OCI-LY3 (cell line): ENCODE data around the gene DAP.

ENCODE experiments used
- H2AFZ ChIP-seq: fragments of 200-600, 300-600 bp; shearing (Covaris generic); 2 replicates; pipeline ENCODE4 v1.6.0; 2014; ENCODE audit warnings: antibody characterized with exemption, low read depth, low read length
- H3K27ac ChIP-seq: fragments of 200-600, 300-600 bp; sonication (generic); 2 replicates; pipeline ENCODE4 v1.5.1; 2014; ENCODE audit warnings: mild to moderate bottlenecking, low read length, moderate library complexity, mixed read lengths
- H3K27me3 ChIP-seq: fragments of 200-600, 300-600 bp; sonication (generic); 2 replicates; pipeline ENCODE4 v1.6.1; 2014; ENCODE audit warnings: low read depth, low read length, mixed read lengths
- H3K36me3 ChIP-seq: fragments of 200-600, 300-600 bp; sonication (generic); replicated peaks from 2 replicates; pipeline ENCODE3; 2014; ENCODE audit warnings: low read depth, low read length, mixed read lengths
- H3K4me1 ChIP-seq: fragments of 300-600, 200-600 bp; sonication (generic); 2 replicates; pipeline ENCODE4 v1.6.1; 2014; ENCODE audit warnings: low read length, mixed read lengths
- H3K4me2 ChIP-seq: fragments of 200-600, 300-600 bp; sonication (generic); 2 replicates; pipeline ENCODE4 v1.6.1; 2014; ENCODE audit warnings: low read length, mixed read lengths
- H3K4me3 ChIP-seq: fragments of 300-600, 200-600 bp; sonication (generic); 2 replicates; pipeline ENCODE4 v1.5.1; 2014; ENCODE audit warnings: antibody characterized with exemption, mild to moderate bottlenecking, low read length, moderate library complexity
- H3K79me2 ChIP-seq: fragments of 300-600, 200-600 bp; shearing (Covaris generic); 2 replicates; pipeline ENCODE4 v1.6.1; 2014; ENCODE audit warnings: mild to moderate bottlenecking, low read length, mixed read lengths
- H3K9ac ChIP-seq: fragments of 300-600, 200-600 bp; shearing (Covaris generic); 2 replicates; pipeline ENCODE4 v1.6.0; 2014; ENCODE audit warnings: mild to moderate bottlenecking, low read length, moderate library complexity
- H3K9me3 ChIP-seq: fragments of 200-600, 300-600 bp; shearing (Covaris generic); 2 replicates; pipeline ENCODE4 v1.6.1; 2014; ENCODE audit warnings: low read length, mixed read lengths; ENCODE audit not compliant: insufficient read depth
- H4K20me1 ChIP-seq: fragments of 200-600, 300-600 bp; sonication (generic); 2 replicates; pipeline ENCODE4 v1.6.1; 2016; ENCODE audit warnings: low read length, mixed read lengths; ENCODE audit not compliant: insufficient read depth
- EZH2phosphoT487 ChIP-seq: fragments of 200-600 bp; shearing (Covaris generic); IDR thresholded peaks from 2 replicates; pipeline ENCODE4 v1.6.1; 2018; ENCODE audit warnings: antibody characterized with exemption, mixed run types, low read depth
- TF ChIP-seq, protein P1 (sequence below): fragments of 200-600, 300-600 bp; sonication (generic); IDR thresholded peaks from 2 replicates; pipeline ENCODE4 v1.5.1; 2014; ENCODE audit warnings: antibody characterized with exemption, low read length, low read depth

DAP gene

DNA sequence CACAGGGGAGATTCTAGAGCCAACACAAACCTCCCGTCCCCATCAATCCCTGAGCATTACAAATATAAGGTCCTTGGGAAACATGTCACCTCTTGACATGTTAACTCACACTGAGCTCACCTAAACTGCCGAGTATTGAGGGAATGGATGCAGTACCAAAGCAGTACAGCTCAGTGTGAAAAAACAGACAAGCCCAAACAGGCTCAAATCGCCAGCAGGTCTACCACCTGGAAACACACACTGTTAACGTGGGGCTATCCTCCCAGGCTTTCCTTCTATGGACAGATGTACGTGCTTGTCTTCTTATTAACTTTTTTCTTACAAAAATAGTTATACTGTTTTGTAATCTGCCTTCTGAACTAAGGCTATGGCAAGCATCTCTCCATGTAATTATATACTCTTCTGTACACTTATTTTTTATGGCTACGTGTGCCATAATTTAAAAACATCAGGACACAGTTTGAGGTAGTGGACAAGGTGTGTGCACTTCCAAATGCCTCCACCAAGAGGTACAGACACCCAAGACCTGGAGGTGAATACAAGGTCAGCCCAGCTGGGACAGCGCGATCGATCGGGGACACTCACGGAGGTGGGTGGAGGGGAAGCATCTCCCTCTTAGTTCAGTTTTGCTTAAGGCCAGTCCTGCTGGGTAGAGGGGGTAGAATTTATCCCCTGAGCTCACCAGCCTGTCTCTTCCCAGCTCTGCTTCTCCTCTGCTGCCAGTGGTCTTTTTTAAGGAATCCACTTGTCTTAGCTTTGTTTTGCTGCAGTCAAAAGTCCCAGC lies 76.5 kb downstream of the DAP start:
- no peak overlapping the region for H2AFZ ChIP-seq
- no peaks in the 10 kb centered on the region for H3K27me3 ChIP-seq
- peaks cover 5% of the 10 kb centered on the region for H3K9me3 ChIP-seq
- TF ChIP-seq, protein P1, sequence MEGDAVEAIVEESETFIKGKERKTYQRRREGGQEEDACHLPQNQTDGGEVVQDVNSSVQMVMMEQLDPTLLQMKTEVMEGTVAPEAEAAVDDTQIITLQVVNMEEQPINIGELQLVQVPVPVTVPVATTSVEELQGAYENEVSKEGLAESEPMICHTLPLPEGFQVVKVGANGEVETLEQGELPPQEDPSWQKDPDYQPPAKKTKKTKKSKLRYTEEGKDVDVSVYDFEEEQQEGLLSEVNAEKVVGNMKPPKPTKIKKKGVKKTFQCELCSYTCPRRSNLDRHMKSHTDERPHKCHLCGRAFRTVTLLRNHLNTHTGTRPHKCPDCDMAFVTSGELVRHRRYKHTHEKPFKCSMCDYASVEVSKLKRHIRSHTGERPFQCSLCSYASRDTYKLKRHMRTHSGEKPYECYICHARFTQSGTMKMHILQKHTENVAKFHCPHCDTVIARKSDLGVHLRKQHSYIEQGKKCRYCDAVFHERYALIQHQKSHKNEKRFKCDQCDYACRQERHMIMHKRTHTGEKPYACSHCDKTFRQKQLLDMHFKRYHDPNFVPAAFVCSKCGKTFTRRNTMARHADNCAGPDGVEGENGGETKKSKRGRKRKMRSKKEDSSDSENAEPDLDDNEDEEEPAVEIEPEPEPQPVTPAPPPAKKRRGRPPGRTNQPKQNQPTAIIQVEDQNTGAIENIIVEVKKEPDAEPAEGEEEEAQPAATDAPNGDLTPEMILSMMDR, result no peak
- TF ChIP-seq EZH2phosphoT487, result no peak
- peaks cover 36% of the 10 kb centered on the region for H3K4me1 ChIP-seq
- H3K27ac ChIP-seq, result peak overlapping the region; percentile 79
- peaks cover 21% of the 10 kb centered on the region for H3K36me3 ChIP-seq
- H3K4me3 ChIP-seq, result peak overlapping the region; percentile 40
- peak overlapping the region; percentile 59 for H3K9ac ChIP-seq
- H3K79me2 ChIP-seq, result peaks cover 3% of the 10 kb centered on the region; the same call in 1 of the 2 replicates
- H3K4me2 ChIP-seq, result peak overlapping the region; percentile 62
- H4K20me1 ChIP-seq, result no peaks in the 10 kb centered on the region

GRCh38 chr5:10682801-10683525 lies 78.1 kb downstream of the DAP start:
- Histone ChIP-seq H2AFZ (no peak overlapping the region), H3K27me3 (no peaks in the 10 kb centered on the region), H4K20me1 (no peaks in the 10 kb centered on the region), H3K4me1 (peaks cover 27% of the 10 kb centered on the region), H3K9ac (no peak overlapping the region), H3K4me3 (no peak overlapping the region), H3K79me2 (peaks cover 3% of the 10 kb centered on the region; the same call in 1 of the 2 replicates), H3K36me3 (peaks cover 16% of the 10 kb centered on the region), H3K9me3 (peaks cover 5% of the 10 kb centered on the region), H3K4me2 (no peak overlapping the region), H3K27ac (no peak overlapping the region)
- TF ChIP-seq, protein P1, result no peak
- TF ChIP-seq EZH2phosphoT487, result no peak

DNA sequence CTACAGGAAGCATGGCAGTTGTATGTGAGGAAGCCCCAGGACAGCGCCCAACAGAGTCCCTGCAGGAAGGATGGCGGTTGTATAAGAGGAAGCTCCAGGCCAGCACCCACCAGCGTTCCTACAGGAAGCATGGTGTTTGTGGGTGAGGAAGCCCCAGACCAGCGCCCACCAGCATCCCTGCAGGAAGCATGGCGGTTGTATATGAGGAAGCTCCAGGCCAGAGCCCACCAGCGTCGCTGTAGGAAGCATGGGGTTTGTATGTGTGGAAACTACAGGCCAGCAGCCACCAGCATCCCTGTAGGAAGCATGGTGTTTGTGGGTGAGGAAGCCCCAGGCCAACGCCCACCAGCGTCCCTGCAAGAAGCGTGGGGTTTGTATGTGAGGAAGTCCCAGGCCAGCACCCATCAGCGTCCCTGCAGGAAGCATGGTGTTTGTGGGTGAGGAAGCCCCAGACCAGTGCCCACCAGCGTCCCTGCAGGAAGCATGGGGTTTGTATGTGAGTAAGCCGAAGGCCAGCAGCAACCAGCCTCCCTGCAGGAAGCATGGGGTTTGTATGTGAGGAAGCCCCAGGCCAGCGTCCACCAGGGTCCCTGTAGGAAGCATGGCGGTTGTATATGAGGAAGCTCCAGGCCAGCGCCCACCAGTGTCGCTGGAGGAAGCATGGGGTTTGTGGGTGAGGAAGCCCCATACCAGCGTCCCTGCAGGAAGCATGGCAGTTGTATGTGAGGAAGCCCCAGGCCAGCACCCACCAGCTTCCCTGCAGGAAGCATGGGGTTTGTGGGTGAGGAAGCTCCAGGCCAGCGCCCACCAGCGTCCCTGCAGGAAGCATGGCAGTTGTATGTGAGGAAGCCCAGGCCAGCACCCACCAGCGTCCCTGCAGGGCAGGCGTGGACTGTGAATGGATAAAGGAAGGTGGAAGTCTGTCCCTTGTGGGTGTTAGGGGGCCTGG lies 79.0 kb downstream of the DAP start:
- no peak overlapping the region for H2AFZ ChIP-seq
- peaks cover 4% of the 10 kb centered on the region for H3K9me3 ChIP-seq
- peaks cover 22% of the 10 kb centered on the region for H3K36me3 ChIP-seq
- no peak overlapping the region for H3K4me2 ChIP-seq
- H3K27ac ChIP-seq, result no peak overlapping the region
- H3K27me3 ChIP-seq, result no peaks in the 10 kb centered on the region
- no peaks in the 10 kb centered on the region for H4K20me1 ChIP-seq
- no peak overlapping the region for H3K9ac ChIP-seq
- peaks cover 3% of the 10 kb centered on the region; the same call in 1 of the 2 replicates for H3K79me2 ChIP-seq
- TF ChIP-seq EZH2phosphoT487, result no peak
- TF ChIP-seq, protein P1, result no peak
- H3K4me1 ChIP-seq, result peaks cover 27% of the 10 kb centered on the region
- H3K4me3 ChIP-seq, result no peak overlapping the region
